HepG2 (cell line): ENCODE data around the gene TSPAN15.

Experiments used
- CTCF ChIP-seq: sonication (generic); formaldehyde crosslinking; IDR thresholded peaks from 2 replicates; pipeline ENCODE4 v1.5.0; 2020; ENCODE audit warnings: mild to moderate bottlenecking, missing genetic modification reagents, moderate library complexity
- EZH2 ChIP-seq: conservative IDR thresholded peaks from 2 replicates; pipeline ENCODE4 v1.6.1; 2012; ENCODE audit warnings: mild to moderate bottlenecking, low read depth, low read length, moderate library complexity
- GFI1 ChIP-seq: sonication (generic); formaldehyde crosslinking; IDR thresholded peaks from 2 replicates; pipeline ENCODE4 v1.5.0; 2020; ENCODE audit warnings: missing genetic modification reagents, mild to moderate bottlenecking, borderline replicate concordance
- KAT2B ChIP-seq: fragments of 150-350 bp; IDR thresholded peaks from 2 replicates; pipeline ENCODE4 v1.6.1; 2014; ENCODE audit warnings: low read depth, low read length, borderline replicate concordance
- POLR2A ChIP-seq, 2 experiments: IDR thresholded peaks; 2 replicates each; pipeline ENCODE4 v1.6.1; 2011; ENCODE audit warnings: low read depth in 2 of 2, low read length in 2 of 2, mild to moderate bottlenecking in 1 of 2, moderate library complexity in 1 of 2; ENCODE audit not compliant: insufficient read depth in 1 of 2
- TAF1 ChIP-seq: sonication (generic); formaldehyde crosslinking; IDR thresholded peaks from 2 replicates; pipeline ENCODE4 v1.4.0; 2020; ENCODE audit warnings: missing genetic modification reagents
- ZFX ChIP-seq: sonication (generic); formaldehyde crosslinking; IDR thresholded peaks from 2 replicates; pipeline ENCODE4 v1.4.0; 2020; ENCODE audit warnings: mild to moderate bottlenecking, low read depth, missing genetic modification reagents, moderate library complexity
- ZNF274 ChIP-seq: sonication (generic); formaldehyde crosslinking; IDR thresholded peaks from 2 replicates; pipeline ENCODE4 v1.5.1; 2020; ENCODE audit warnings: mild to moderate bottlenecking, missing genetic modification reagents

GRCh38 chr10:69495666-69496065 lies 44.4 kb downstream of the TSPAN15 start:
- no peak for TF ChIP-seq CTCF
- no peak for TF ChIP-seq POLR2A (IDR thresholded peaks at IDR 0.05; ENCODE audit: insufficient read depth in 1 of 2, low read depth in 2 of 2, low read length in 2 of 2)
- TF ChIP-seq KAT2B: no peak
- no peak for TF ChIP-seq ZNF274
- TF ChIP-seq ZFX (CRISPR knock-in tag): no peak
- TF ChIP-seq EZH2: no peak
- no peak for TF ChIP-seq GFI1
- no peak for TF ChIP-seq TAF1
